Activated CD4-positive, alpha-beta T cell treated with anti-CD3 and anti-CD28 coated beads for 4 hours (primary cell): ENCODE data around the gene NUDT4.
A peak's percentile ranks its signal among the peaks of the same experiment; 100 is the strongest.
"Not testable (repeated sequence)": the region's sequence is repeated elsewhere in the genome, so short reads cannot be mapped to it uniquely, and the experiment has no call there.

Source experiments
- DNase-seq, 2 donors: peaks; one replicate each; pipeline ENCODE4 v3.0.0-alpha.2; 2020

The NUDT4 gene

DNA sequence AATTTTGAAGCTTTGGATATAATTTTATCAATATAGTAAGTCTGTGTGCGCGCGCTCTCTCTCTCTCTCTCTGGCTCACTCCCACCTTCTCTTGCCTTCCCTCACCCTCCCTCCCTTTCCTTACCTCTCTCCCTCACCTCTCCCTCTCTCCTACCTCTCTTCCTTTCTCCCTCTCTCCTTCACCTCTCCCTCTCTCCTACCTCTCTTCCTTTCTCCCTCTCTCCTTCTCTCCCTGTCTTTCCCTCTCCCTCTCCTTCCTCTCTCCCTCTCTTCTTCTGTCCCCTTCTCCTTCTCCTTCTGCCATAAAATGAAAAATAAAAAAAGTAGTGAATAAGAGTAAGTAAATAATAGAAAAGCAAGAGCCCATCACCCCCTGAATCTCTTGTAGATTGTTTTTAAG, 9.0 kb upstream of the NUDT4 start:
- no peak for DNase-seq

- DNase-seq: no peak
These were observed 8.2 kb upstream of the NUDT4 start for GRCh38 chr12:93369505-93369904.

- DNase-seq: no peak
These were observed 6.8 kb upstream of the NUDT4 start for GRCh38 chr12:93370947-93371346.

- DNase-seq: no peak
These were observed 3.6 kb upstream of the NUDT4 start for GRCh38 chr12:93373961-93374656.

DNA sequence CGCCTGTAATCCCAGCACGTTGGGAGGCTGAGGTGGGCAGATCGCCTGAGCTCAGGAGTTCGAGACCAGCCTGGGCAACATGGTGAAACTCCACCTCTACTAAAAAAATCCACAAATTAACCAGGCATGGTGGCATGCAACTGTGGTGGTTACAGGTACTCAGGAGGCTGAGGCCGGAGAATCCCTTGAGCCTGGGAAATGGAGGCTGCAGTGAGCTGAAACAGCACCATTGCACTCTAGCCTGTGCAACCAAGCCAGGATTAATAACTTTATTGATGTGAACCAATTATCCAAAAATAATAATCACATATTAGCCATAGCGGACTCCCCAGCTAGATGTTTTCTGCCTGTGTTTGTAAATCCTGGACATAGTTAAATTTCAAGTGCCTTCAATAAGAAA, 1.8 kb upstream of the NUDT4 start:
- DNase-seq: no peak

DNA sequence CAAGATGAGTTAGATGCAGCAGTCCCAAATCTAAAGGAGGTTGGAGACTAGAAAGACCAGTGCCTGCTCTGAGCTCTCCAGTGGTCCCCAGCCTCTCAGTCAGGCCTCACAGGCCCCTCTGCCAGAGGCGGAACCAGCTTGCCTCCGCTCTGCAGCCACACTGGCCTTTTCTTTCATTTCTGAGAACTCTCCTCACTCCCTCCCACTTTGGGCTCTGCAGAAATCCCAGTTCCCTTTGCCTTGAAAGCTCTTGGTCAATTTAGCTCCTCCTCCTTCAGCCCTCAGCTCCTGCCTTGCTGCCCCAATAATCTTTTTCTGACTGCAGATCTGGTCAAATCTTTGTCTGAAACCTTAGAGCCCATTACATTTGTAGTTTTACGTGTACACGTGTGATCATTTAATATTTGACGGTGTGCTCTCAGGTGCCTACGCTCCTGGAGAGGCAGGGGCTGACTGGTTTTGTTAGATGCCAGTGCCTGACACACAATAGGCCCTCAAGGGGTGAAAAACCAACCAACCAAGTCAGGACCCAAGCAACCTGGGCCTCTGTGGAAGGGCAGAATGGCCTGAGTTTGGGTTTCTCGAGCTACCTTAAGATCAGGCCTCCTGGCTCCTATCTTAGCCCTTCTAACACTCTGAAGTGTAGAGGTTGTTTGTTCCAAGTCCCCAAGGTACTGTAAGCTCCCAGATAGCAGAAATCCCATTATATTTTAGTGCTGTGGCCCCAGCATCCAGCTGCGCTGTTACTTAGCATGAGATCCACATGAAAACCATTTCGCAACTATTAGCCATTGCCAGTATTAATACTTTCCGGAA, 1.1 kb upstream of the NUDT4 start:
- DNase-seq: no peak

- DNase-seq: peak; percentile 45 to 53
These were observed 672 bp downstream of the NUDT4 start for GRCh38 chr12:93378196-93378997.

- DNase-seq: no peak
These were observed 1.2 kb downstream of the NUDT4 start for GRCh38 chr12:93378998-93379325.

- DNase-seq: no peak
These were observed 1.7 kb downstream of the NUDT4 start for GRCh38 chr12:93379326-93379980.

- no peak for DNase-seq
These were observed 2.2 kb downstream of the NUDT4 start for GRCh38 chr12:93379981-93380361.

GRCh38 chr12:93380480-93381121, 2.9 kb downstream of the NUDT4 start:
- no peak for DNase-seq

DNA sequence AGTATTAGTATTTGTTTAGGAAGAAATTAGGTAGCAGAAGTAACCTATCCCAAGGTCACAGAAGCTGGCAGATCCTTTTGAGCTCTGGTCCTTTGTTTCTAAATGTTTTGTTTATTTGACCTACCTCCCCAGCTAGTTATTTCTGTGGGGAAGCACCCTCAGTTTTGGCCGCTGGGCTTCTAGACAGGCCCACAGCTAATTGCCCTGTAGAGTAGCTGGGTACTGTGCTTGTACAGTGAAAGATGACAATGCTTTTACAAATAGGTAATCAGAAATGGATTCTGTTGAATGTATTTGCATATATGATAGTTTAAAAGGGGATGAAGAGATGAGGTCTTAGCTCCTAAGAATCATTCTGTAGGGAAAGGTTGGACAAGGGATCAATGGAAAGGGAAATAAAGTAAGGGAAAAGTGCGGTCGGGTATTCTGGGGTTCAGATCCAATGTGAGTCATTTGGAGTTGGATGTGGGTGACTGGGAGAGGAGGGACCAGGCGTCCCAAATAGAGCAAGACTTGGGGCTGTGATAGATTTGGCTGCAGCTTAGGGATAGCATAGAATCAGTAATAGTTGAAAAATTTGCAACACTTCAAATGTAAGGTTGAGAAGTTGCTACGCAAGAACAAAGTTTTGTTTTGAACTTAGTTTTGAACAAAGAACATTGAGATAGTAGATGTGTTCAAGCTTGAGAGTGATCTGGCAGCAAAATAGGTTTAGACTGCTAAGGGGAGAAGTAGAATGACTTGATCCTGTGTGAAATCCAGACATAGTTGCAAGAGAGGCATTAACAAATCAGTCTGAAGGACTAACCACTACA, 3.6 kb downstream of the NUDT4 start:
- DNase-seq: no peak

- not testable (repeated sequence) for DNase-seq
These were observed 4.3 kb downstream of the NUDT4 start for GRCh38 chr12:93381976-93382437.

DNA sequence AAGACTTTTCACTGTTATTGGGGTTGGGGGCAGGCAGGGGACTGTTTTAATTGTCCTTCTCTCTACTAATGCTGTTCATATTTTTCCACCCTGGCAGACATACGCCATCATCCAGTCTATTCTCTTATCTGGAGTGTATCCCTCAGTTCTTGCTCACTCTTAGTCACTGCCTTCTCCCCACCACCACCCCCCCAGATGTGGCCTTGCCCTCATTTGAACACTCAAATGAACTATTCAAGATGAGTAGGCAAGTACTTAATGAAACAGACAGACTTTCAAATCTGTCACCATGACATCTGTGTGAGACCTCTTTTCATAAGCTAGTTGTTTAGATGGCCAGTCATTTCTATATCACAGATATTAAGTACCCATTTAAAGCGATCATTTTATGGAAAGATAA, 10.1 kb downstream of the NUDT4 start:
- peak; percentile 9 to 25 for DNase-seq

- DNase-seq: no peak
These were observed 12.3 kb downstream of the NUDT4 start for GRCh38 chr12:93390031-93390430.

- DNase-seq: no peak
These were observed 13.0 kb downstream of the NUDT4 start for GRCh38 chr12:93390549-93391297.

GRCh38 chr12:93393425-93393824, 15.7 kb downstream of the NUDT4 start:
- DNase-seq: no peak

DNA sequence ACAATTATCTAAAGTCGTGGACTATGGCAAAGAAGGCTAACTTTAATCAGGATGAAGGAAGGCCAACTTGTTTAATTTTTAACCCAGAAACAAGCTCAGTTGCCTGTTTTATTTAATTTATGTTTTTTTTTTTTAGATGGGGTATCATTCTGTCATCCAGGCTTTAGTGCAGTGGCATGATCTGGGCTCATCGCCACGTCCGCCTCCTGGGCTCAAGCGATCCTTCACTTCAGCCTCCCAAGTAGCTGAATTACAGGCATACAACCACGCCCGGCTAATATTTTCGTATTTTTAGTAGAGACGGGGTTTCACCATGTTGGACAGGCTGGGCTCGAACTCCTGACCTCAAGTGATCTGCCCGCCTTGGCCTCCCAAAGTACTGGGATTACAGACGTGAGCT, 19.7 kb downstream of the NUDT4 start:
- DNase-seq: no peak

- not testable (repeated sequence) for DNase-seq
These were observed 21.6 kb downstream of the NUDT4 start for GRCh38 chr12:93399183-93399863.
